Left kidney (tissue), 8 donors: ENCODE data around the gene SYCE1. TPM values are rescaled to one million over a fixed set of nuclear protein-coding genes. Genes with fewer than 3 reads are reported as not detected.
"Not testable (repeated sequence)": the region's sequence is repeated elsewhere in the genome, so short reads cannot be mapped to it uniquely, and the experiment has no call there.

Experiments
- DNase-seq: peaks from one replicate; pipeline ENCODE4 v3.0.0-alpha.2; 2013
- long read RNA-seq, 8 donors: transcript quantifications; one replicate each; lab custom pipeline, GENCODE V29; 2026
- polyA plus RNA-seq: library from polyadenylated mRNA; unstranded; fragments of 120-200 nt; gene quantifications from one replicate; pipeline ENCODE4 v1.2.1, GENCODE V29; 2013; ENCODE audit not compliant: insufficient read length

The SYCE1 gene
- 0.42 TPM for polyA plus RNA-seq
- long read RNA-seq, donor 1, partial matches to known transcripts: 0 of 1 reads
- long read RNA-seq, donor 1, other reads (novel, unspliced or antisense): 0 of 1 reads
- long read RNA-seq, donor 2: 0 reads
- long read RNA-seq, donor 3: 0 reads
- long read RNA-seq, donor 4: 0 reads
- long read RNA-seq, donor 5: 0 reads
- long read RNA-seq, donor 6: 0 reads
- long read RNA-seq, donor 7: 0 reads
- long read RNA-seq, donor 8: 0 reads

GRCh38 chr10:133565441-133566294, at the start of gene SYCE1:
TSS of gene SYCE1 (minus strand) at chr10:133565583. CDS start at chr10:133565529, 54 bp downstream.
- DNase-seq: no peak

- DNase-seq: no peak
These were observed 49.6 kb upstream of the SYCE1 start for GRCh38 chr10:133614830-133615580.

GRCh38 chr10:133613699-133614098, 48.3 kb upstream of the SYCE1 start:
- no peak for DNase-seq

GRCh38 chr10:133611079-133611478, 45.7 kb upstream of the SYCE1 start:
- no peak for DNase-seq

- DNase-seq: no peak
These were observed 43.5 kb upstream of the SYCE1 start for GRCh38 chr10:133608855-133609254.

GRCh38 chr10:133603434-133603833, 38.1 kb upstream of the SYCE1 start:
- not testable (repeated sequence) for DNase-seq

- DNase-seq: no peak
These were observed 35.3 kb upstream of the SYCE1 start for GRCh38 chr10:133600657-133601056.

GRCh38 chr10:133599869-133600268, 34.5 kb upstream of the SYCE1 start:
- not testable (repeated sequence) for DNase-seq

- DNase-seq: no peak
These were observed 27.3 kb upstream of the SYCE1 start for GRCh38 chr10:133592716-133593115.

GRCh38 chr10:133590970-133591359, 25.6 kb upstream of the SYCE1 start:
- no peak for DNase-seq

GRCh38 chr10:133590226-133590969, 25.0 kb upstream of the SYCE1 start:
- DNase-seq: no peak

GRCh38 chr10:133577037-133577436, 11.7 kb upstream of the SYCE1 start:
- not testable (repeated sequence) for DNase-seq

GRCh38 chr10:133573460-133573859, 8.1 kb upstream of the SYCE1 start:
- not testable (repeated sequence) for DNase-seq

GRCh38 chr10:133572055-133572454, 6.7 kb upstream of the SYCE1 start:
- DNase-seq: not testable (repeated sequence)

GRCh38 chr10:133569801-133570200, 4.4 kb upstream of the SYCE1 start:
- not testable (repeated sequence) for DNase-seq

GRCh38 chr10:133568831-133569527, 3.6 kb upstream of the SYCE1 start:
- not testable (repeated sequence) for DNase-seq

GRCh38 chr10:133568287-133568614, 2.9 kb upstream of the SYCE1 start:
- DNase-seq: no peak

GRCh38 chr10:133567609-133568286, 2.4 kb upstream of the SYCE1 start:
- DNase-seq: no peak

GRCh38 chr10:133567119-133567518, 1.7 kb upstream of the SYCE1 start:
- DNase-seq: no peak

- DNase-seq: no peak
These were observed 567 bp downstream of the SYCE1 start for GRCh38 chr10:133564816-133565215.

GRCh38 chr10:133559216-133559615, 6.2 kb downstream of the SYCE1 start:
- DNase-seq: no peak
